Transverse colon (tissue), 4 donors: ENCODE measurements around the gene RWDD1.
"Not testable (repeated sequence)": the region's sequence is repeated elsewhere in the genome, so short reads cannot be mapped to it uniquely, and the experiment has no call there.

Experiments used
- CTCF ChIP-seq, 5 experiments: fragments of 200-600 bp in 3 of 5; fragments of 450-650 bp in 2 of 5; sonication (generic) in 3 of 5; IDR thresholded peaks; 1 replicate in 2 of 5; 2 replicates in 3 of 5; pipeline ENCODE4 v1.5.1; 2016 to 2017; ENCODE audit warnings: antibody characterized with exemption in 5 of 5, inconsistent platforms in 3 of 5, mild to moderate bottlenecking in 2 of 5, moderate library complexity in 1 of 5
- EP300 ChIP-seq: sonication (generic); formaldehyde crosslinking; IDR thresholded peaks from one replicate; pipeline ENCODE4 v1.6.1; 2017; ENCODE audit warnings: antibody characterized with exemption, low read depth
- POLR2A ChIP-seq: fragments of 450-650 bp; IDR thresholded peaks from one replicate; pipeline ENCODE4 v1.6.1; 2016; ENCODE audit warnings: antibody characterized with exemption, mild to moderate bottlenecking, moderate library complexity
- POLR2AphosphoS5 ChIP-seq, 3 donors: sonication (generic); formaldehyde crosslinking; IDR thresholded peaks; one replicate each; pipeline ENCODE4 v1.6.1; 2016; ENCODE audit warnings: antibody characterized with exemption in 3 of 3

- TF ChIP-seq CTCF (IDR thresholded peaks at IDR 0.05); POLR2A; POLR2AphosphoS5 (IDR thresholded peaks at IDR 0.05); EP300: not testable (repeated sequence)
Observed at GRCh38 chr6:116604868-116605267, 33.6 kb downstream of the RWDD1 start.
